ENCODE data around the gene SRBD1. TPM values are rescaled to one million over a fixed set of nuclear protein-coding genes. Genes with fewer than 3 reads are reported as not detected.

The SRBD1 gene
- total and polyA plus RNA-seq, 2 experiments from 2014 or later = 27.4 to 46.3 TPM

GRCh38 chr2:45568935-45569334 lies 42.1 kb downstream of the SRBD1 start:
- Mint-ChIP-seq H3K9me3 (peaks cover 3% of the 10 kb centered on the region; the same call in 1 of the 3 replicates), H3K36me3 (ENCODE audit: low read depth) (peaks cover 25% of the 10 kb centered on the region), H3K4me3 (no peak overlapping the region), H3K27ac (peak overlapping the region; percentile 81), H3K4me1 (peaks cover 38% of the 10 kb centered on the region), H3K27me3 (ENCODE audit: insufficient read depth, low read depth, poor library complexity) (no peaks in the 10 kb centered on the region)
- DNase-seq (ENCODE audit: low spot score) = no peak
- Histone ChIP-seq H3K4me1 (ENCODE audit: insufficient read depth) (peaks cover 15% of the 10 kb centered on the region; the same call in 1 of the 2 replicates), H3K4me3 (no peak overlapping the region), H3K27ac (ENCODE audit: low read depth) (no peak overlapping the region), H3K27me3 (ENCODE audit: insufficient read depth) (no peaks in the 10 kb centered on the region), H3K4me2 (no peak overlapping the region), H3K79me2 (replicated peaks; ENCODE audit: insufficient read depth) (peaks cover 11% of the 10 kb centered on the region; the same call in 1 of the 2 replicates), H4K20me1 (replicated peaks; ENCODE audit: insufficient read depth) (no peaks in the 10 kb centered on the region), H3F3A (replicated peaks; ENCODE audit: low read depth) (no peaks in the 10 kb centered on the region), H3K9me2 (ENCODE audit: insufficient read depth) (no peaks in the 10 kb centered on the region), H3K36me3 (ENCODE audit: insufficient read depth) (no peaks in the 10 kb centered on the region; the same call in 1 of the 2 replicates), H2AFZ (no peak overlapping the region)
- ATAC-seq = no peak
- TF ChIP-seq REST (IDR thresholded peaks at IDR 0.05; ENCODE audit: unreplicated experiment) = no peak

- H2AFZ ChIP-seq = no peak overlapping the region
- TF ChIP-seq JUNB (IDR thresholded peaks at IDR 0.05; ENCODE audit: unreplicated experiment) (no peak), ZNF114 (CRISPR knock-in tag; IDR thresholded peaks at IDR 0.05) (no peak), ZNF331 (CRISPR knock-in tag; IDR thresholded peaks at IDR 0.05; ENCODE audit: low read depth) (no peak), POLR2AphosphoS5 (IDR thresholded peaks at IDR 0.05; ENCODE audit: low read depth) (no peak), REST (IDR thresholded peaks at IDR 0.05; ENCODE audit: unreplicated experiment) (no peak), EZH2phosphoT487 (IDR thresholded peaks at IDR 0.05; ENCODE audit: unreplicated experiment) (no peak), STAT1 (IDR thresholded peaks at IDR 0.05; ENCODE audit: unreplicated experiment) (no peak), ETS1 (IDR thresholded peaks at IDR 0.05) (0 out of 2 replicates have a peak, but pooled peaks have one; percentile 22)
- Mint-ChIP-seq H3K36me3 (ENCODE audit: low read depth) (peaks cover 19% of the 10 kb centered on the region), H3K27ac (peak overlapping the region; percentile 37), H3K9me3 (peaks cover 3% of the 10 kb centered on the region; the same call in 1 of the 3 replicates), H3K4me1 (peaks cover 38% of the 10 kb centered on the region), H3K4me3 (no peak overlapping the region), H3K27me3 (ENCODE audit: insufficient read depth, low read depth, poor library complexity) (no peaks in the 10 kb centered on the region)
- H3K4me3 ChIP-seq = no peak overlapping the region
- no peaks in the 10 kb centered on the region for H4K20me1 ChIP-seq (replicated peaks; ENCODE audit: insufficient read depth)
- H3K4me2 ChIP-seq = peak overlapping the region; percentile 11; the same call in 1 of the 2 replicates
- peaks cover 15% of the 10 kb centered on the region; the same call in 1 of the 2 replicates for H3K4me1 ChIP-seq (ENCODE audit: insufficient read depth)
- H3F3A ChIP-seq (replicated peaks; ENCODE audit: low read depth) = no peaks in the 10 kb centered on the region
- DNase-seq (ENCODE audit: low spot score) (no peak), ATAC-seq (no peak)
- no peak overlapping the region for H3K27ac ChIP-seq (ENCODE audit: low read depth)
- H3K79me2 ChIP-seq (replicated peaks; ENCODE audit: insufficient read depth) = peaks cover 17% of the 10 kb centered on the region; the same call in 1 of the 2 replicates
- H3K27me3 ChIP-seq (ENCODE audit: insufficient read depth) = no peaks in the 10 kb centered on the region
- no peaks in the 10 kb centered on the region for H3K9me2 ChIP-seq (ENCODE audit: insufficient read depth)
- no peaks in the 10 kb centered on the region for H3K36me3 ChIP-seq (ENCODE audit: insufficient read depth)
These were observed 42.9 kb downstream of the SRBD1 start for GRCh38 chr2:45567974-45568789.
